HG02571 (cell line): ENCODE data around the gene NEK4.

Experiments
- ATAC-seq: cut with Tn5 transposase; IDR thresholded peaks from one replicate; pipeline ENCODE4 v1.9.1; 2021; ENCODE audit warnings: mild to moderate bottlenecking, moderate library complexity; ENCODE audit not compliant: unreplicated experiment

NEK4 gene

DNA sequence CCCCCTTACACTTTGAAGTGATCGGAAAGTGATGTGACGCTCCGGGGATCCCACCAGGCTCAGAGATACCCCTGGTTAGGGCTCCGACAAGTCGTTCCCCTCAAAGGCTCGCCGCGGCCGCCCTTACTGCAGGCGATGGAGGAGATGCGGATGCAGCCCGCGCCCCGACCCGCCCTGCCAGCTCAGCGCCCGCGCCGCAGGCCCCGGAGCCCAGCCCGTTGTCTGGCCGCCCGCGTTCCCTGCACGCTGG is 65.4 kb downstream of the NEK4 start:
- no peak for ATAC-seq

DNA sequence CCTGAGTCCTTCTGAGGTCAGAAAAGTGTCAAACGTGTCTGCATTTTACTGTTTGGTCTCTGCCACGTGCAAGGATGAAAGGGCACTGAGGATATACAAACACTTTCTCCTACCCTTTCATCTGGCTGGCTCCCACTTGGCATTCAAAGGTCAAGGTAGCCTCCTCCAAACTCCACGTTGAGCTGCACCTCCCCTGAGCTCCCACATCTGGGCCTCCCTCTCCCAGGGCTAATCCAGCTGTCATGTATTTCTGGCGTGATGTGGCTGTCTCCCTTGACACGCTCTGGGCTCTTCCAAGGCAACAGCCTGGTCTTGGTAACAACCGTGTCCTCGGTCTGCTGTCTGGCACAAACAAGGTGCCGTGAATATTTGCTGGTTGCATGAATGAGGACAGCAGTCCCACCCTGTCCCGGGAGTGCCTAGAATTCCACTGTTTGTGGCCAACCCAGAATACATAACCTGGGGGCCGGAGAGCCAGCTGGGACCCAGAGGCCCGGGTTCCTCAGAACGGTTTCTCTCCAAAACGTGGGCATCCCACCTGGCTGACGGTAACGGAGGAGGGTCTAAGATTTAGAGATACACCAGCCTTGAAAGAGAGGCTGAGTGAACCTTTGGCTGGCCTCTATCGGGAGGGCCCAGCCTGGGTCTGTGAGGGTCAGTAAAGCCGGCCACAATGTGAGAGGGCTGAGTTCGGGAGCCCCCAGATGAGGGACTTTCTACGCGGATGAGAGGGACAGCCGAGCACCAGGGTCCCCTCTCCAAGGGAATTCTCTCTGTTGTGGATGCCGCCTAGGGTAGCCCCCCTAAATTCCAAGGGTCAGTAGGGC is 65.9 kb downstream of the NEK4 start:
- no peak for ATAC-seq

DNA sequence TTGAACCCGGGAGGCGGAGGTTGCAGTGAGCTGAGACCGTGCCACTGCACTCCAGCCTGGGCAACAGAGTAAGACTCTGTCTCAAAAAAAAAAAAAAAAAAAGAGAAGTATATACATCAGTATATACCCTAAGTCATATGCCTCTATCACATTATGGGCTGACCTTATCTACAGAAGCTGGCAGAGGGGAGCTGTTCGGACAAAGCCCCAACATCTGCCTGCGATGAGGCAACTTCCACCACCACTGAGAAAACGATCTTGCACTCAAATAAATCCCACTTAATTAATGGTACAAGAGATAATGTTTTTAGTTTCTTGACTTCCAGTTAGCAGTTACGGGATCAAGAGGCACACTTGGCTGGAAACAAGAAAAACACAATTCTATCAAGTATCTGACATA is 67.4 kb downstream of the NEK4 start:
- ATAC-seq, result no peak

DNA sequence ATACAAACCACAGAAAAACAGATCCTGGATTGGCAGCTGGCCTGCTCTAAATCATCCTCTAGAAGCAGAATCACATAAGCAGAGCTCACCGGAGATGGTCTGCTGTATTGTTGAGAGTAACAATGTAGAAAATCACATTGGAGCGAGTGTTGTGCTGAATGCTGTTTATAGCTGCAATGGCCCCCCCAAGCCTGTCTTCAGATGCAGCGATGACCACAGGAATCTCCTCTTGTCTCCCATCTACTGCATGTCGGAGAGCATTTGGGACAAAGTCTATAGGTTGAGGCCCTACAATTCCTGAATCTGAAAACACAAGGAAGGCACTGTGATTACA is 73.1 kb downstream of the NEK4 start:
- no peak for ATAC-seq

DNA sequence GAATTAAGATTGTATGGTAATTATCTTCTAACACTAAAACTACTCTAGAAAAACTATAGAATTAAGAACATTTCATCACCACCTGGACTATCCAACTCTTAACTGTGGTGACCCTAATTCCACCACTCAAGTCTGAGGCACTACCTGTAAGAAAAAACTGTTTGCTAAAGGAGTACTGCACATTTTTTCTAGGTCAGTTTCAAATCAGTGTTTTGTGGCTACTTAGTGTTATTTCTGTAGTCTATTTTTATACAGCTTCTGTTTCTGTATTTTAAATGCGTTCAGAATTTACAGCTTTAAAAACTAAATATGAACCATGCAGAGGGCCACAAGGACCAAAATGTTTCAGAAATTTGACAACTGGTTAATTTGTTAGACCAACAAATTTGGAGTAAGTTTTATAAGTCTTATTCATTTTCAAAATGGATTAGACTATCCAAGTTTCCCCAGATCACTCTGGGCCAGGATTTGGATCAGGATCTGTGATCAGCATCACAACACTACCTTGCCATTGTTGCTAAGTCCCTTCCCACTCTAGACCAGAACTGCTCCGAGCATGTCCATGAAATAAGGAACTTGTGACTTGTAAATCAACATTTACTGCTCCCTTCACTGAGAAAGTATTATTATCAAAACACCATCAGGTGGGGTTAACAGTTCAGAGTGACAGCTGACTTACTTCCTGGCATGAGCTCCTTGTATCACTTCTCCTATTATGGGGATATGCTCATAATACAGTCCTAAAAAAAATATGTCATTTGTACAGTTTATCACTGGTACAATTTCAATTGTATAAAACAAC is 73.7 kb downstream of the NEK4 start:
- no peak for ATAC-seq

DNA sequence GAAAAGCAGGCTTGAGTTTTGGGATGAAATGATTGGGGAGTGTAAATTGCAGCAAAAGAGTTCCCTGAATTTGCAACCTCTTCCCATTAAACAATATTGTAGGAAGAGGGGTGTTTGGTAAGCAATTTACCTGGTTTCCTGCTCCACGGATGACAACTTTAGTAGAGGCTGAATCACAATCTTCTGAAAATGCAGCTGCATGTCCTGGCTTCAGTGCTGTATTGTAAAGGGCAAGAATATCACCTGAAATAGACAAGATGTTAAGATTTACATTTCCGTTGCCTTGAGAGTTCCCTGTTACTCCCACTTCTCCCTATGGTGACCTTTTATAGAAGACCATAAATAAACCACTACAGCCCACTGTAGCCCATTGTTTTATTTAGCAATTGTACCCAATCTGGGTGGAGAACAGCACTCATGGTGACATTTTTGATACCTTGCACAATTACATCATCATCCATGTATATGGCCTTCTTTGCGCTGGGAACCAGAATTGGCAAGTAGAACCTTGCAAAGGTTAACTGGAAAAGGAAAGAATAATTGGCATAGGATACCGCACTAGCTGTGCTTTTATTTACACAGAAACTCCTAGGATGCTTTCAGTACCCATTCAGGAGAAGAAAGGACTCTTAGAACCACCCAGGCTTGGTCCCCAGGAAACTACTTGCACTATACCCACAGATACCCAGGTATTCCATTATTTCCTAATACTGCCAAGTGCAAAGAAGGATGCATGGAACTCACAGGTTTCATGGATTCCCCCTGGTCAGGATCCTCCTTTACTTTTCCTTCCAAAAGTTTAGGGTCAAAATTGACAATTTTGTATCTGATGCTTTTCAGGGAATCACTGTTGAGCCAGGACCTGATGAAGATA is 74.7 kb downstream of the NEK4 start:
- no peak for ATAC-seq

DNA sequence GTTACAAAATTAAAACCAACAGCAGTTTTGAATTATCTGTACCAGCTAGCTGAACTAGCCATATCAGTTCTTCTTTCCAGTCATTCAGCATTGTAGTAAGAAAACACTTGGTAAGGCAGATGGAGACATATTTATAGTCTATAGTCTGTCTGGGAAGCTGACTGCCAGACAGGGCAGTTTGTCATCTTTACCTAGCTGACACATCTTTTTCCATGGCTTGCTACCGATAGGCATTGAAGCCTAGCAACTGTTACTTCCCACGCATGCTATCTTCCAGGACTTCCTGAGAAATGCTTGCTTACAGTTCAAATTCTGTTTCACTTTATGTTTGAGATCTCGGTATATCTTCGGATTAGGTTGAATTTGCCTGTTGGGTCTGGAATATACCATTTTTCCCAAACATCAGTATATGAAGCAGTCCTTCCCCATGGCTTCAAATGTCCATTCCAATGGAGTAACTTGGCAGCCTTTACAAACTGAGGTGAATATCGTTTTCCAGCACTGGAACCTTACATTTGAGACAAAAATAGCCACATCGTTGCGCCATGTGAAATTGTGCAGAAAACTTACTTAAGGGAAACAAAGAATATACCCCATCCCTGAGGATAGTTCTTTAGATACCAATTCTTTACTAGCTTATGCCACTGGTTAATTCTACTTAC is 76.1 kb downstream of the NEK4 start:
- no peak for ATAC-seq

DNA sequence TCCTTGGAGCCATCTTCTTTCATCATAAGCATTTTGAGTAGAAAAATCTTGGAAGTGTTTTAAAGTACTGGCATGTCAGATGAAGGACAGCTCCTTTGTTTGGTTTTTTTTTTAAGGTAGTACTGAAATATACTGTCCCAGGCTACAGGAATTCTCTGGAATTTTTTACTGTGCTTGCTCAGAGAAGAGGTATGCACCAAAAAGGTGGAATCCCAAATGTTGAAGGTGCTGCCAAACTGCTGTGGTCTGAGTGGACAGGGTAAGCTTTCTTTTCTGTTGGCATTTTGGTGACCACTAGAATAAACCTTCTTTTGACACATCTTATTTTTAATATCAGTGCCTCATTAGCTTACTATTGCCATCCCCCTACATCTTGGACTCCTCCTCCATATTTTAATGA is 77.7 kb downstream of the NEK4 start:
- ATAC-seq, result no peak

DNA sequence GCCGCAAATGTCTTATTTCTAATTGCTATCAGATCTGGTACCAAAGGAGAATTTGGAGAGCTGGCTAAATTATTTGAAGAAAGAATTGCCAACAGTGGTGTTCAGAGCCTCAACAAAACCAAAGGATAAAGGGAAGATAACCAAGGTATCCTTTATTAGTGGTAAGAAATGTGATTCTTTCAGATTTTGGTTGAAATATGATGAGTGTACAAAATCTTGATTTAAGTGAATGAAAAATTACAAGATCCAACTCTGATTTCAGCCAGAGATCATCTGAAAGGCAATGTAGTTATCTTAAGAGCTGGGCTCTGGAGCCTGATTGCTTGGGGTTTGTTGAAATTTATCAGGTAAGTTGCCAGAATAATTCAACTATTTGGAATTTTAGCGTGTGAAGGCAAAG is 80.2 kb downstream of the NEK4 start:
- no peak for ATAC-seq

DNA sequence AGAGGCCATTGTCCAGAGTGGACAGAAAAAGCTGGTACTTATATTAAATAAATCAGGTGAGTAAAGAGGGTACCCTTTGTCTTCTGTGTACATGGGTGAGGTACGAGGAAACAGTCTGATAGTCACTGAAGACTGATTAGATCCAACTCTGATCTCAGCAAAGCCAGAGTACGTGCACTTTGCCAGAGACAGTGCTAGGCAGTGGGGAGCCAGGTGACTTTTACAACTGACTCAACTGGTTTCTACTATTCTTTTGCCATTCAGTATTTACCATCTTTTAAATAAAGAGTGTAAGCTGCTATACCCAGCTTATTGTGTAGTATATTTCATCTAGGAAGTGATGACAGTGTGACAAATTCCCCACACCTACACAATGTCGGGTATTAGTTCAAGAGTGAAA is 81.6 kb downstream of the NEK4 start:
- ATAC-seq, result no peak

DNA sequence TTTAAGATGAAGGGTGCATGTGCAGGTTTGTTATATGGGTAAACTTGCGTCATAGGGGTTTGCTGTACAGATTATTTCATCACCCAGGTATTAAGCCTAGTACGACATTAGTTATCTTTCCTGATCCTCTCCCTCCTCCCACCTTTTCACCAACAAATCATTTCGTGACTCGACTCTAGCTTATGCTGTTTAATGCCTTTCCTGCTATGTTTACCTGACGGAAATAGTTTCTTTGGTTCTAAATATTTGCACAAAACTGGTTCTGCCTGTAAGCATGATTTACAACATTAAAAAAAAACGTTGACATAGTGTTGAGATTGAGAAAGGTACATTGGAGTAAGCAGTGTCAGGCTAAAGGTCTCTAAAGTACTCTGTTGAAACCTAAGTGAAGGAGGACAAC is 82.5 kb downstream of the NEK4 start:
- no peak for ATAC-seq

DNA sequence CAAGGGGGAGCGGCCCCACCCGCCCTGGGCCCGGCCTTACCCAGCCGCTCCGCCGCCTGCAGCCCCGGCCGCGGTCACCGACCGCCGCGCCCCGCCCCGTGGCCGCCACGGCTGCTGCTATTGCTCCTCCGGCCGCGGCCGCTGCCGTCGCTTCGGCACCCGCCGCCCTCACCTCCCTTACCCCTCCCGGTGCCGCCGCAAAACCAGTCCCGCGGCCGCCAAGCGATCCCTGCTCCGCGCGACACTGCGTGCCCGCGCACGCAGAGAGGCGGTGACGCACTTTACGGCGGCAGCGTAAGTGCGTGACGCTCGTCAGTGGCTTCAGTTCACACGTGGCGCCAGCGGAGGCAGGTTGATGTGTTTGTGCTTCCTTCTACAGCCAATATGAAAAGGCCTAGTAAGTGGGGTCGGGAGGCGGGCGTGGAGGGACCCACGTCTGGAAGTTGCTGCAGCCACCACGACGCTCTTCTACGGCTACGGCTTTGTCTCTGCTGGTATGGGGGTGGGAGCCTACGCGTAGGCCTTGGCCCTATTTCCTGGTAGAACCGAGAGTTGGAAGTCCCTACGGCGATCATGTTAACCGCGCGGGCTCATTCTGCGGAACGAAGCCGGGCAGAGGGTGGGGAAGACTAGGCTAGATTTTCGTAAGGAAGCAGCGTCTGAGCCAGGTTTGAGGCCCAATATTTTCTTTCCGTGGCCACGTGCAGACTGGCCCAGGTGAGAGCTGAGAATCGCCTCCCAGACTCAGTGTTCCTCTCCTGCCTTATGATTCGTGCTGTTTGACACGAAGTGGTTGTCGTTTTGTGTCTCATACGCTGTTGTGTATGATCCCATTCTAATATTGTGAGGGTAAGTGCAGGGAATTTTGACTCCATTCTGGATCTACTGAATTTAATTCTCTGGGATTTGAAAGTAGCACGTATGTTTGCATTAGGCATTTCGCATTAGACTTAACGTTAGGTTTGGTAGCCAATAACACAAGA is 84.7 kb downstream of the NEK4 start, which contains the start of the genes GNL3 and PBRM1:
Gene GNL3, plus strand, starts transcription at position 324 of the 983 bp plus-strand sequence. Its CDS starts 61 bp downstream, at position 385.
Gene PBRM1, minus strand, starts transcription at position 205 of the 983 bp plus-strand sequence.
- peak; percentile 69 for ATAC-seq

DNA sequence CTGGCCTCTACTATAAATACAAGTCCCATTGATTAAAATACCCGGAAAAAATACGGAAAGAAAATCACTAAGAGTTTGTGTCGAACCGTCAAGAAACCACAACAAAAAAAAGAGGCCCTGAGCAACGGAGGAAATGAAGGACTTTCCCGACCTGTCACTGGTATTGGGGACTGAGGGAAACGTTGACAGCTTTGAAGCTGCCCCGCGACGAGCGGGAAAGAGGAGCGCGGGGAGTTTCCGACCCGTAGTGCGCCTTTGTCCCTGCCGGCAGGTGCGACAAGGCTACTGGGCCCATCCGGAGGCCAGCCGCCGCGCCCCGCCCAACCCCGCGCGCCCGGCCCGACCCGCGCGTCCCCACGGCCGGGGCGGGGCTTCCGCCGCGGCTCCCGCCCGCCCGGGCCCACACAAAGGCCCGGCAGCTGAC is 85.4 kb downstream of the NEK4 start:
- ATAC-seq, result peak; percentile 70

DNA sequence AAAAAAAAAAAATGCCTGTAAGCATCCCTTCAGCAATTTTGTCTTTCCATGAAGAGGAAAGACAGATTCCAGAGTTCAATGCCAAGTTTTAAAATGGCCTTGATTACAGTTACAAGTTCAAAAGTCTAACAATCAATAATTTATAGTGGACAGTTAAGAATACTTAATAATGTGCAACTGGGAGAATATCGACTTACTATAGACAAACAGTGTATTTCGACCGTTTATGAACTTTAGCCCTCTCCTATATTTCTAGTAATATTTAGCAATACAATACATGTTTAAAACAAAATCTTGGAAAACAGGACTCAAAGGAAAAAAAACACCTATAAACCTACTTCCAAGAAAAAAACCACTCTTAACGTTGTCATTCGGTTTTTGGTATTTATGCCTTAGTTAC is 86.6 kb downstream of the NEK4 start:
- ATAC-seq, result no peak

DNA sequence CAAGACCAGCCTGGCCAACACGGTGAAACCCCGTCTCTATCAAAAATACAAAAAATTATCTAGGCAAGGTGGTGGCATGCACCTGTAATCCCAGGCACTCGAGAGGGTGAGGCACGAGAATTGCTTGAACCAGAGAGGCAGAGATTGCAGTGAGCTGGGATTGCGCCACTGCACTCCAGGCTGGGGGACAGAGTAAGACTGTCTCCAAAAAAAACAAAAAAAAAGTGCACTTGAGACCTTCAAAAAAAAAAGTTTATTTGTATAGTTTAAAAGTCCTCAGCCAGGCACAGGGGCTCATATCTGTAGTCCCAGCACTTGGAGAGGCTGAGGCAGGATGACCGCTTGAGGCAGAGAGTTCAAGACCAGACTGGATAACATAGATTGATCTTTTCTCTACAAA is 87.1 kb downstream of the NEK4 start:
- no peak for ATAC-seq

DNA sequence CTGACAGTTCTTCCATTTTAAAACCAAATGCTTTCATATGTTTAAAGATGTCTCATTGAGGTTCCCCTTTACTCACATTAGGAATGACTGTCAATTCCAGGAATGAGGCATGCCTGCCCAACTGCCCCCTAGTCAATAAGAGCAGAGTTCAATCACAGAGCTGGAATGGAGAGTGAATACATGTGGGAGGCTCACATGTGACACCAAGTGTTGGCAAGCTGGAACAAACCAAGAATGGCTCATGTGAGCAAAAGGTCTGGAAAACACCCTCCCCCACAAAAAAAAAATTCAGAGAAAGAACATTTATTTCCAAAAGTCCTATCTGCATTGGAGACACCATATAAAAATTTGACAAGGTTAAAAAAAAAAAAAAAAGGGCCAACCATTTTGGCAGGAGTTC is 88.7 kb downstream of the NEK4 start:
- no peak for ATAC-seq

DNA sequence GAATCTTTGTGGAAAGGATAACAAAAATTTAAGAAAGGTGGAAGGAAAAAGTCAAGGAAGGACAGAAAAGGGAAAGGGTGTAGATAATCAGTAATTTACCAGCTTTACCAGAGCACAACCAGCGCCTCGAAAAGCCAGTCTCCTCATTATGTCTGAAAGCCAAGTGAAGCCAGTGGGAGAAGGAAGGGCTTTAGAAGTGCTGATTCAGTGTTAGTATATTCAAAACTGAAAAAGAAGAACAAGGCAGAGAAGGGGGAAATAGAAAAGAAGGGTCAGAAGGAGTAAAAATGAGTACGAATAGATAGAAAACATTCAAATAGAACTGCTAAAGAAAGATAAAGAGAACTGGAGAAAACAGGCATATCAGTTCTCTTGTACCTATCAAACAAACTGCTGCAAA is 89.1 kb downstream of the NEK4 start:
- ATAC-seq, result no peak

DNA sequence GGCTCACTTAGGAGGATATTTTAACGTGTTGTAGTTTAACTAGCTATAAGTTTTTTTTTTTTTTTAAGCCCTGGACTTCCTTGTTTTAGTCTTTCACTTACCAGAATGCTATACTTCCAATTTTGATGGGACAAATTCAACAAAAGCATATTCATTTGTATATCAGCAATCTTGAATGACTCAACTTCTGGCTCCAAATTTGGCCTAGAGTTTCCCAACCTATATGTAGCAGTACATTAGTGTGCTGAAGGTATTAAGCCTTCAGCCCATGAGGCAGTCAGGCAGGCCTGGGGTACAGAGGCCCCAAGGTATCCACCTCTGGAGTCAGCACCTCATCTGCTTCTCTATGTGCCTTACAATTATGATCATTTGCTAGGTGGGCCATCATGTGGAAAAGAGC is 90.9 kb downstream of the NEK4 start:
- no peak for ATAC-seq

DNA sequence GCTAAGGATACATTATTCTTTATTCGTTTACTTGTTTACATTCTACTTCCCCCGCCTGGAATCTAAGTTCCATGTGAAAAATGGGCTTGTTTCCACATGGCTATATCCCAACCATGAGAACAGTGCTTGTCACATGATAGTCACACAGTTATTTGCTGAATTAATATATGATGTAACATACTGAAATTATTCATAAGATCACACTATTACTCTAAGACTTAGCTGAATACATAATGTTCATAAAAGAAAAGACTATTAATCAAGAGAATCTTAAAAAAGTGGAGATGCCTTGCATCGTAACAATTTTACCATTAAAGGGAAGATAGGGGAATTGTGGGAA is 91.6 kb downstream of the NEK4 start:
- ATAC-seq, result no peak
